ENCODE data around the gene WDR33. TPM values are rescaled to one million over a fixed set of nuclear protein-coding genes. Genes with fewer than 3 reads are reported as not detected.
A peak's percentile ranks its signal among the peaks of the same experiment; 100 is the strongest.

The WDR33 gene
- total and polyA plus RNA-seq, 2 of the 13 experiments (the other 11 are each of a cell fraction or from before 2014, with no cell fraction given) = 54.9 to 78.2 TPM

DNA sequence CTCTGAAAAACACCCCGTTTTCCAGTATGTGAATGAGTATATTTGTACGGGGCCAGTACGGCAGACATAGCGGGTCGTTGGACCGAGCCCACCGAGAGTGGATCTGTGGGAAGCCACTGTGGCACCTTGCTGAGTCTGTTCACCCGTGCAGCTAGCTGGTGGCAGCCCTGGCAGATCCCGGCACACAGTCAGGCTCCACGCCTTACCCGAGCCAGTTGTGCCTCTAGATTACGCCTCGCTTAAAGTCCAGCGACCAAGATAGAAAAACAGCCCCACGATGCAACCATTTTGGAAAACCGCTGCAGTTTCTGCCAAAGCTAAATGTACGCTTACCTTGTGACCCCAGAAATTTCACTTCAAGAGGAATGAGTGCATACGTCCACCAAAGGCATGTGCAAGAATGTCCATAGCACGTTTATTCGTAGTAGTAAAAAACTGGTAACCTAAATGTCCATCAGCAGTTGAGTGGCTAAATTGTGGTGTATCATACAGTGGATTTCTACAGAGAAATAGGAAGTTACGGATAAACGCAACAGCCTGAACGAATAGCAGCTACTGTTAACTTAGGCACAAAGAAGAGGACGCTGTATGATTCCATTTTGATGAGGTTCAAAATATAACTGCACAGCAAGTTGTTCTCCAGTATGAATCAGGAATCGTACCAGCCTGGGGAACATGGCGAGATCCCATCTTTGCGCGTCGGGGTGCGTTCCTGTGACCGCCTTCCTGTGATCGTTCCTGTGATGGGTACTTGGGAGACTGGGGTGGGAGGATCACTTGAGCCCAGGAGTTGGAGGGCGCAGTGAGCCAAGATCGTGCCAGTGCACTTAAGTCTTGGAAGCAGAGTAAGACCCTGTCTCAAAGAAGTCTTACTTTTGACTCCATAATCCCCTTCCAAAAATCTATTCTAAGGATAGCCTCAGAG is 688 bp upstream of the WDR33 start (continued):
- TF ChIP-seq, protein P1, sequence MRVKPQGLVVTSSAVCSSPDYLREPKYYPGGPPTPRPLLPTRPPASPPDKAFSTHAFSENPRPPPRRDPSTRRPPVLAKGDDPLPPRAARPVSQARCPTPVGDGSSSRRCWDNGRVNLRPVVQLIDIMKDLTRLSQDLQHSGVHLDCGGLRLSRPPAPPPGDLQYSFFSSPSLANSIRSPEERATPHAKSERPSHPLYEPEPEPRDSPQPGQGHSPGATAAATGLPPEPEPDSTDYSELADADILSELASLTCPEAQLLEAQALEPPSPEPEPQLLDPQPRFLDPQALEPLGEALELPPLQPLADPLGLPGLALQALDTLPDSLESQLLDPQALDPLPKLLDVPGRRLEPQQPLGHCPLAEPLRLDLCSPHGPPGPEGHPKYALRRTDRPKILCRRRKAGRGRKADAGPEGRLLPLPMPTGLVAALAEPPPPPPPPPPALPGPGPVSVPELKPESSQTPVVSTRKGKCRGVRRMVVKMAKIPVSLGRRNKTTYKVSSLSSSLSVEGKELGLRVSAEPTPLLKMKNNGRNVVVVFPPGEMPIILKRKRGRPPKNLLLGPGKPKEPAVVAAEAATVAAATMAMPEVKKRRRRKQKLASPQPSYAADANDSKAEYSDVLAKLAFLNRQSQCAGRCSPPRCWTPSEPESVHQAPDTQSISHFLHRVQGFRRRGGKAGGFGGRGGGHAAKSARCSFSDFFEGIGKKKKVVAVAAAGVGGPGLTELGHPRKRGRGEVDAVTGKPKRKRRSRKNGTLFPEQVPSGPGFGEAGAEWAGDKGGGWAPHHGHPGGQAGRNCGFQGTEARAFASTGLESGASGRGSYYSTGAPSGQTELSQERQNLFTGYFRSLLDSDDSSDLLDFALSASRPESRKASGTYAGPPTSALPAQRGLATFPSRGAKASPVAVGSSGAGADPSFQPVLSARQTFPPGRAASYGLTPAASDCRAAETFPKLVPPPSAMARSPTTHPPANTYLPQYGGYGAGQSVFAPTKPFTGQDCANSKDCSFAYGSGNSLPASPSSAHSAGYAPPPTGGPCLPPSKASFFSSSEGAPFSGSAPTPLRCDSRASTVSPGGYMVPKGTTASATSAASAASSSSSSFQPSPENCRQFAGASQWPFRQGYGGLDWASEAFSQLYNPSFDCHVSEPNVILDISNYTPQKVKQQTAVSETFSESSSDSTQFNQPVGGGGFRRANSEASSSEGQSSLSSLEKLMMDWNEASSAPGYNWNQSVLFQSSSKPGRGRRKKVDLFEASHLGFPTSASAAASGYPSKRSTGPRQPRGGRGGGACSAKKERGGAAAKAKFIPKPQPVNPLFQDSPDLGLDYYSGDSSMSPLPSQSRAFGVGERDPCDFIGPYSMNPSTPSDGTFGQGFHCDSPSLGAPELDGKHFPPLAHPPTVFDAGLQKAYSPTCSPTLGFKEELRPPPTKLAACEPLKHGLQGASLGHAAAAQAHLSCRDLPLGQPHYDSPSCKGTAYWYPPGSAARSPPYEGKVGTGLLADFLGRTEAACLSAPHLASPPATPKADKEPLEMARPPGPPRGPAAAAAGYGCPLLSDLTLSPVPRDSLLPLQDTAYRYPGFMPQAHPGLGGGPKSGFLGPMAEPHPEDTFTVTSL (CRISPR knock-in tag; IDR thresholded peaks at IDR 0.05; ENCODE audit: borderline replicate concordance) = 0 out of 2 replicates have a peak, but pooled peaks have one; percentile 8
- TF ChIP-seq ZNF773 (CRISPR knock-in tag; IDR thresholded peaks at IDR 0.05; ENCODE audit: borderline replicate concordance) (no peak), ELK4 (CRISPR knock-in tag; IDR thresholded peaks at IDR 0.05; ENCODE audit: borderline replicate concordance) (no peak; the same call in 1 of the 2 replicates), ZBTB14 (CRISPR knock-in tag; IDR thresholded peaks at IDR 0.05) (no peak), HMG20A (CRISPR knock-in tag; IDR thresholded peaks at IDR 0.05; ENCODE audit: borderline replicate concordance) (no peak), IRX3 (CRISPR knock-in tag; IDR thresholded peaks at IDR 0.05; ENCODE audit: borderline replicate concordance, low read depth) (no peak), GATAD1 (CRISPR knock-in tag; IDR thresholded peaks at IDR 0.05) (no peak), EEA1 (CRISPR knock-in tag; IDR thresholded peaks at IDR 0.05; ENCODE audit: borderline replicate concordance) (no peak), DMAP1 (CRISPR knock-in tag; IDR thresholded peaks at IDR 0.05) (peak; percentile 79), SRF (IDR thresholded peaks at IDR 0.05; ENCODE audit: low read depth, low read length) (no peak), SOX5 (CRISPR knock-in tag; IDR thresholded peaks at IDR 0.05; ENCODE audit: borderline replicate concordance) (no peak), RAD21 (CRISPR knock-in tag; IDR thresholded peaks at IDR 0.05) (no peak), ZNF747 (CRISPR knock-in tag; IDR thresholded peaks at IDR 0.05; ENCODE audit: borderline replicate concordance) (0 out of 2 replicates have a peak, but pooled peaks have one; percentile 5)
- TF ChIP-seq, protein P2, sequence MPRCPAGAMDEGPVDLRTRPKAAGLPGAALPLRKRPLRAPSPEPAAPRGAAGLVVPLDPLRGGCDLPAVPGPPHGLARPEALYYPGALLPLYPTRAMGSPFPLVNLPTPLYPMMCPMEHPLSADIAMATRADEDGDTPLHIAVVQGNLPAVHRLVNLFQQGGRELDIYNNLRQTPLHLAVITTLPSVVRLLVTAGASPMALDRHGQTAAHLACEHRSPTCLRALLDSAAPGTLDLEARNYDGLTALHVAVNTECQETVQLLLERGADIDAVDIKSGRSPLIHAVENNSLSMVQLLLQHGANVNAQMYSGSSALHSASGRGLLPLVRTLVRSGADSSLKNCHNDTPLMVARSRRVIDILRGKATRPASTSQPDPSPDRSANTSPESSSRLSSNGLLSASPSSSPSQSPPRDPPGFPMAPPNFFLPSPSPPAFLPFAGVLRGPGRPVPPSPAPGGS (CRISPR knock-in tag; IDR thresholded peaks at IDR 0.05) = no peak; the same call in 1 of the 2 replicates
- TF ChIP-seq, protein P3, sequence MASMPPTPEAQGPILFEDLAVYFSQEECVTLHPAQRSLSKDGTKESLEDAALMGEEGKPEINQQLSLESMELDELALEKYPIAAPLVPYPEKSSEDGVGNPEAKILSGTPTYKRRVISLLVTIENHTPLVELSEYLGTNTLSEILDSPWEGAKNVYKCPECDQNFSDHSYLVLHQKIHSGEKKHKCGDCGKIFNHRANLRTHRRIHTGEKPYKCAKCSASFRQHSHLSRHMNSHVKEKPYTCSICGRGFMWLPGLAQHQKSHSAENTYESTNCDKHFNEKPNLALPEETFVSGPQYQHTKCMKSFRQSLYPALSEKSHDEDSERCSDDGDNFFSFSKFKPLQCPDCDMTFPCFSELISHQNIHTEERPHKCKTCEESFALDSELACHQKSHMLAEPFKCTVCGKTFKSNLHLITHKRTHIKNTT (CRISPR knock-in tag; IDR thresholded peaks at IDR 0.05) = no peak
- TF ChIP-seq, protein P4, sequence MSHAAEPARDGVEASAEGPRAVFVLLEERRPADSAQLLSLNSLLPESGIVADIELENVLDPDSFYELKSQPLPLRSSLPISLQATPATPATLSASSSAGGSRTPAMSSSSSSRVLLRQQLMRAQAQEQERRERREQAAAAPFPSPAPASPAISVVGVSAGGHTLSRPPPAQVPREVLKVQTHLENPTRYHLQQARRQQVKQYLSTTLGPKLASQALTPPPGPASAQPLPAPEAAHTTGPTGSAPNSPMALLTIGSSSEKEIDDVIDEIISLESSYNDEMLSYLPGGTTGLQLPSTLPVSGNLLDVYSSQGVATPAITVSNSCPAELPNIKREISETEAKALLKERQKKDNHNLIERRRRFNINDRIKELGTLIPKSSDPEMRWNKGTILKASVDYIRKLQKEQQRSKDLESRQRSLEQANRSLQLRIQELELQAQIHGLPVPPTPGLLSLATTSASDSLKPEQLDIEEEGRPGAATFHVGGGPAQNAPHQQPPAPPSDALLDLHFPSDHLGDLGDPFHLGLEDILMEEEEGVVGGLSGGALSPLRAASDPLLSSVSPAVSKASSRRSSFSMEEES (CRISPR knock-in tag; IDR thresholded peaks at IDR 0.05) = no peak
